GM18498 (cell line): ENCODE data around the gene JAK2.
"Not testable (repeated sequence)": the region's sequence is repeated elsewhere in the genome, so short reads cannot be mapped to it uniquely, and the experiment has no call there.

Source experiments
- ATAC-seq: cut with Tn5 transposase; IDR thresholded peaks from one replicate; pipeline ENCODE4 v1.9.1; 2021; ENCODE audit warnings: mild to moderate bottlenecking, moderate library complexity; ENCODE audit not compliant: unreplicated experiment

The JAK2 gene

DNA sequence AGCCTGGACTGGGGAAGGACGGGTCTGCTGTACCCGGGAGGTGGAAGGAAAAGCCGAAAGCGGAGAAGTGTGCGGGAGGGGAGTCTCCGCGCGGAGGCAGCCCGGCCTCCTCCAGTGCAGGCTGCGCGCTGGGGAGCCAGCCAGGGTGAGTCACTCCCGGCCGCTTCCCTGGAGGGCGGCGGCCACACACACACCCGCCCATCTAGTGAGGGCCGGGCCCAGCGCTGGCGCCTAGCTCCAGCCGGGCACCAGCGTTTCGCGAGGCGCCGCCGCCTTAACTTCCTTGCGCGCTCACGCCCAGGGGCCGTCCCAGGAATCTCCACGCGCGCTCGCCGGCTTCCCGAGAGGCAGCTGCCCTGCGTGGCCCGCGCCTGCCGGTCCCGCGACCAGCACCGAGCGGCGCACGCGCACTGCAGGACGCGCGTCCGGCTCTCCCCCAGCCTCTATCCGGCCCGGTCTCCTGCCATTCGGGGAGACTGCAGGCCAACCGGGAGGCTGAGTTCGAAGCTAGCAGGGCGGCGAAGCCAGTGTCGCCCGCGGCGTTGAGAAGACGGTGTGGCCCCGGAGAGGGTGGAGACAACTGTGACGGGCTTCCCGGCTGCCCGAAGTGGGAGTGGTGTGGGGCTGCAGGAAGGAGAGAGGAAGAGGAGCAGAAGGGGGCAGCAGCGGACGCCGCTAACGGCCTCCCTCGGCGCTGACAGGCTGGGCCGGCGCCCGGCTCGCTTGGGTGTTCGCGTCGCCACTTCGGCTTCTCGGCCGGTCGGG is at the start of gene JAK2:
TSS of gene JAK2 (plus strand) at position 652 of the 765 bp plus-strand sequence. CDS start 36,716 bp downstream, outside the sequence.
- ATAC-seq: peak; percentile 73

DNA sequence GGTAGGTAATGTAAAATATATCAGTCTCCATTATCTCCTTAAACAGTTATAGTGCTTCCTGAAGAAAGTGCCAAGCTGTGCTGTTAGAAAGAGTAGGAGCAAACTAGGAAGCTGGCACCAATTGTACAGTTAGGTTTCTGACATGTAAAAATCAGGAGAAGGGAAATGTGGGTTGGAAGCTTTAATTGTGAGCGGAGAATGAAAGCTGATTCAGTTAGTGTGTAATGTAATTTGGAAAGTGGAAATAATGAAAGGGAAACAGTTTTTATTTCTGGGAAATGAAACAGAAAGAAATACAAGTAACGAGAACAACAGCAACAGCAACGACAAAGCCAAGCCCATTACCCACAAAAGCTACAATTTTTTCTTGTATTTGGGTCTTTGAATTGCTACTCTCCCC is 48.8 kb upstream of the JAK2 start:
- no peak for ATAC-seq

- ATAC-seq: peak; percentile 53
These were observed 48.2 kb upstream of the JAK2 start for GRCh38 chr9:4936823-4937222.

DNA sequence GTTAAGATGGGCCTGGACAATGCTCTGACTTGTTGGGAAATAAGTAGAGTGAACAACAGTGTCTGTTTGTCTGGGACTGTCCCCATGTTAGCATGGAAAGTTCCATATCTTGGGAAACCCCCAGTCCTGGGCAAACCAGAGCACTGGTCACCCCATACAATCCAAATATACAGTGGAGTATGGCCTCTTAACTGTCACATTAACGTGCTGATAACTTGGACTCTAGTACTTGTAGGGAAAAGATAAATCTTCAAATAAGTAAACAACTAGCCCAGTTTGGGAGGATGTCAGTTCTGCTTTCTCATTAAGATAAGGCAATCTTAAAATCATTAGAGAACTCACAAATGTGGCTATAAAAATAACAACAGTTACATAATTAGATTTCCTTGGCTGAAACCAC is 47.6 kb upstream of the JAK2 start:
- ATAC-seq: no peak

DNA sequence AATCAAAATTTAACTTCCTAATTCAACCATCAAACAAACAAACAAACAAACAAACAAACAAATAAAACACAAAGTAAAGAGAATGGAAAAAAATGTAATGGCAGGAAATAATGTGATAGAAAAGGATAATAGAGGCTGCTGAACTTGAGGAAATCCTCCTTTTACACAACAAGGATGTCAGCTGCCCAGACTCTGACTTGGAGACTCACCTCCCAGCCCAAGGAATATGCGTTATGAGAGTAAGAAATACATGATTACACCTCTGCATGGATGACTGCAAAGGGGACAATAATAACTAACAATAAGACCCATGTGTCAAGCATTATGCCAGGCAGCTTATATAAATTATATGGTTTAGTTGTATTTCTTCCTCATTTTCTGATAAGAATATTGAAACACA is 46.6 kb upstream of the JAK2 start:
- no peak for ATAC-seq

- peak; percentile 90 for ATAC-seq
These were observed 45.9 kb upstream of the JAK2 start for GRCh38 chr9:4939118-4939561.

- not testable (repeated sequence) for ATAC-seq
These were observed 42.9 kb upstream of the JAK2 start for GRCh38 chr9:4942042-4942691.

GRCh38 chr9:4943346-4943745 is 41.7 kb upstream of the JAK2 start:
- no peak for ATAC-seq

GRCh38 chr9:4944431-4945211 is 40.5 kb upstream of the JAK2 start:
- not testable (repeated sequence) for ATAC-seq

DNA sequence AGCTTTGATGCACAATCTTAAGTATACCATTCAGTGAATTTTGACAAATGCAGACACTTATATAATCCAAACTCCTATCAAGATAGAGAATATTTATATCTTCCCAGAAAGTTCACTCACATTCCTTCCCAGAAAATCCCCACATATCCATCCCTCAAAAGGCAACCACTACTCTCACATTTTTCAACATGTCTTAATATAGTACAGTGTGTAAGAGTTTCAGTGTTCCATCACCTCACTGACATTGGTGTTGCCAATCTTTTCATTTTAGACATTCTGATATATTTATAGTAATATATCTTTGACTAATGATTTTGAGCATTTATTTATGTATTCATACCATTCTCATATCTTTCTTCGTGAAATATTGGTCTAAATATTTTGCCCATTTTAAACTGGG is 38.1 kb upstream of the JAK2 start:
- ATAC-seq: no peak

DNA sequence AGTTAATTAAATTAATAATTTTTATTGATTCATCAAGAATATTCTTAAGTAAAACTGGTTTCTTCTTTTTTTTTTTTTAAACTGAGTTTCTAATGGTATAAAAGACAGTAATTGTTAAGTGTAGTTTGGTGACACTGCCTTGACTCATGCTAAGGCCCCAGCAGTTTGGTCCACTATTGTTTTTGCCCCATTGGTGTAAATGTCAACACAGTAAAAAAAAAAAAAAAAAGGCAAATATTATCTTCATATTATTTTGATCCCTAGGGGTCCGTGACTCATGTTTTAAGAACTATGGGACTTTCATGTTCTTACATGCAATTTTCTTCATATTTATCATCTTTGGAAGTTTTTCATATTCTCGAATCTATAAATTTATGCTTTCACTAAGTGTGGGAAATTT is 29.2 kb upstream of the JAK2 start:
- ATAC-seq: no peak

DNA sequence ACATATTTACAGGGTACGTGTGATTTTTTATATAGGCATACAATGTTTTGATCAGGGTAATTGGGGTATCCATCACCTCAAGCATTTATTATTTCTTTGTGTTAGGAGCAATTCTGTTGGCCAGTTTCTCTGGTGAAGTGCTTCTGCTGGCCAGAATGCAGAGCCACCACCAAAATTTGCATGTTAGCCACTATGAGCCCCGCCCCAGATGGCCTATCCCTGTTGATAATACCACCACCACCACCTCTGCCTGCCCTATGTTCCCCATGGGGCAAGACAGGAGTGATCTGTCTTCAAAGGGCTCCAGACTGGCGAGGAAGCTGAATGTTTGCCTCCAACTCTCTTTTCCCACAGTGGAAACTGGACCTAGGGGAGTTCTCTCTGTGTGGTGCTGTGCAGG is 26.0 kb upstream of the JAK2 start:
- no peak for ATAC-seq

GRCh38 chr9:4962085-4962484 is 23.0 kb upstream of the JAK2 start:
- no peak for ATAC-seq

GRCh38 chr9:4964540-4964939 is 20.5 kb upstream of the JAK2 start:
- no peak for ATAC-seq

GRCh38 chr9:4965174-4965821 is 19.8 kb upstream of the JAK2 start:
- no peak for ATAC-seq

GRCh38 chr9:4967523-4967922 is 17.5 kb upstream of the JAK2 start:
- no peak for ATAC-seq

DNA sequence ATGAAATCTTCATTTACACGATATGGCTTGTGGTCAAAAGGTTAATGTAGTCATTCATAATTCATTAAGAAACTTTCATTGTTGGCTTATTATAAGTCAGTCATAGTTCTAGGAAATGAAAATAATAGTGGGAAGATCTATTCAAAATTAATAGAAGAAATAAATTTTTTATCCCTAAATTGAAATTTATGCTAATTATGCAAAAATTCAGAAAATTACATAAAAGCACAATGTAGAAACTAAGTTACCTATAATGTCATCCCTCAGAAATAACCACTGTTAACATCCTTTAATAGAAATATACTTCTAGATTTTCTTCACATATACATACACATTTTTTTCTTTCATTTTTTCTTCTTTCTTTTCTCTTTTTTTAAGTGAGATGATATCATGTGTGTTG is 15.9 kb upstream of the JAK2 start:
- no peak for ATAC-seq

DNA sequence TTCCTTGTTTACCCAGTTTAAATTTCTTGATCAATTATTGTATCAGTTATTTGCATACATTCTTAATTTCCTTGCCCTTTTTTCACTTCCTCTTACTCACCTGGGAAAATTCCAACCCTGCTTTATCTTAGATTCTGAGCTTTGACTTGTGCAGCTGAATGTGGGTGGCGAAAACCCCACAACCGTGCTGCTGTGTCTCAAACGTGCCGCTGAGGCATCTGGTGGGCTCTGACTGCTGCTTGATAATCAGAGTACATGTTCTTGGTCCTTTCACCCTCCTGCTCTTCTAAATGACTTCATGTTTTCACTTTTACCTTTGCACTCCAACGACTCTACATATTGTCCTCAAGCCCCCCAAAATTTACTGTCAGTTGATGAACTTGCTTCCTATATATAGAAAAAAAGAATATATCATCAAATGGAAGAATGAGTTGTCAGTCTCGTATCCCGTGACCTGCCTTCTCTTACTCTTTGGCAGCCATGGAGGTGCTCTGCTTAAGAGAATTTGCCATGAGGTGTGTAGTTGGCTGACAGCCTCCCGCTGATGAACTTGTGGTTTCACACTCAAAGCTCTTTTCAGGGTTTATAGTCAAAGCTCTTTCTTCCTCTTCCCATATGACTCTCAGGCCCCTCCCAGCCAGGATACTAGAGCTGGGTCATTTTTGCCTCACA is 14.0 kb upstream of the JAK2 start:
- ATAC-seq: peak; percentile 94

GRCh38 chr9:4973246-4973645 is 11.8 kb upstream of the JAK2 start:
- no peak for ATAC-seq

DNA sequence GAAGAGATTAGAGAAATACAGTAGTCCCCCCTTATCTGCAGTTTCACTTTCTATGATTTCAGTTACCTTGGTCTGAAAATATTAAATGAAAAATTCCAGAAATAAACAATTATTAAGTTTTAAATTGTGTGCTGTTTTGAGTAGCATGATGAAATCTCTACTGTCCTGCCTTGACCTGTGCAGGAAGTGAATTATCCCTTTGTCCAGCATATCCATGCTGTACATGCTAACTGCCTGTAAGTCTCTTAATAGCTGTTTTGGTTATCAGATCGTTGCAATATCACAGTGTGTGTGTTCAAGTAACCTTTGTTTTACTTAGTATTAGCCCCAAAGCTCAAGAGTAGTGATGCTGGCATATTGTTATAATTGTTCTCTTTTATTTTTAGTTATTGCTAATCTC is 11.2 kb upstream of the JAK2 start:
- no peak for ATAC-seq

GRCh38 chr9:4979239-4979638 is 5.8 kb upstream of the JAK2 start:
- no peak for ATAC-seq
